Vagina (tissue), 2 donors: ENCODE measurements around the gene BRCA1. TPM values are rescaled to one million over a fixed set of nuclear protein-coding genes. Genes with fewer than 3 reads are reported as not detected.
"Not testable (repeated sequence)": the region's sequence is repeated elsewhere in the genome, so short reads cannot be mapped to it uniquely, and the experiment has no call there.

Source experiments
- DNase-seq, 2 donors: peaks; one replicate each; pipeline ENCODE4 v3.0.0-alpha.2; 2017; ENCODE audit errors: extremely low spot score in 2 of 2
- H3K27ac ChIP-seq: fragments of 200-600 bp; sonication (generic); one replicate; pipeline ENCODE4 v1.5.1; 2019
- H3K27me3 ChIP-seq: fragments of 200-600 bp; sonication (generic); one replicate; pipeline ENCODE4 v1.5.1; 2019
- H3K36me3 ChIP-seq, 2 donors: fragments of 200-600 bp; sonication (generic); one replicate each; pipeline ENCODE4 v1.5.1; 2017 to 2019
- H3K4me1 ChIP-seq: fragments of 200-600 bp; sonication (generic); one replicate; pipeline ENCODE4 v1.5.1; 2019
- H3K4me3 ChIP-seq, 2 donors: fragments of 200-600 bp; sonication (generic); 1 replicate in 1 of 2; 2 replicates in 1 of 2; pipeline ENCODE4 v1.5.1; 2016 to 2019
- H3K9me3 ChIP-seq: fragments of 200-600 bp; sonication (generic); one replicate; pipeline ENCODE4 v1.5.1; 2019
- POLR2A ChIP-seq, 2 donors: fragments of 450-650 bp; IDR thresholded peaks; one replicate each; pipeline ENCODE4 v1.6.1; 2017; ENCODE audit warnings: antibody characterized with exemption in 2 of 2, mild to moderate bottlenecking in 2 of 2, moderate library complexity in 2 of 2
- POLR2AphosphoS5 ChIP-seq, 2 donors: sonication (generic); formaldehyde crosslinking; IDR thresholded peaks; one replicate each; pipeline ENCODE4 v1.9.0; 2017; ENCODE audit warnings: antibody characterized with exemption in 2 of 2, mild to moderate bottlenecking in 2 of 2, low read depth in 1 of 2; ENCODE audit not compliant: insufficient read depth in 1 of 2
- intact Hi-C: fragments of 100-400 bp; cut with DNase I; formaldehyde crosslinking; loops from one replicate; pipeline ENCODE4 v1.15.1; 2023
- total RNA-seq: library from RNA; depleted of rRNA; stranded (reverse); fragments of >200 nt; gene quantifications from one replicate; pipeline ENCODE4 v1.2.3, GENCODE V29; 2016
- TF ChIP-seq, protein P1 (sequence below), 3 experiments: fragments of 450-650 bp in 2 of 3; fragments of 200-600 bp in 1 of 3; sonication (generic) in 1 of 3; IDR thresholded peaks; one replicate each; pipeline ENCODE4 v1.5.1; 2017 to 2019; ENCODE audit warnings: antibody characterized with exemption in 3 of 3, mild to moderate bottlenecking in 2 of 3, moderate library complexity in 2 of 3

The BRCA1 gene
- total RNA-seq, 1 donor from 2014 or later: 6.6 TPM

DNA sequence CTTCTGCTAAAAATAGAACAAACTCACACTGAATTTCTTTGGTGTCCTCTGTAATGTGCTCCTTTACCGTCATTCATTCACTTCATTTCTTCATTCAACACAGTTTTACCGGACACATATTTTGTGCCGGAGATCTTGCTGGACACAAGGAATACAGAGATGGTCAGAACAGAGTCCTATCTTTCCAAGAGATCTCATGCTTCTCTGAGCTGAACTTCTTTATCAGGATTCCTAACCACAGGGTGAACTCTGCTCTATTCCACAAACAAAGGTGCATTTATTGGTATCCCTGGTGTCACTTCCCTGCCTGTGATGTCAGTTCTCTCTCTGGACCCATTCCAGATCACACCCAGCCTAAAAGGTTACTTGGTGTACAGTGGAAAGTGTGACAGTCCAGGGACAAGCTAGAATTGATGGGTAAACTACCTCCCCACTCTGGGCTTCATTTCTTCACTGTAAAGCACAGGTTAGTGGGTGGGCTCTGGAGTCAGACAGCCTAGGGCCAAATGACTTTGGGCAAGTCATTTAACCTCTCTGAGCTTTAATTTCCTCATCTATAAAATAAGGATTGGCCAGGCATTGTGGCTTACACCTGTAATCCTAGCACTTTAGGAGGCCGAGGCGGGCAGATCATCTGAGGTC, 114.4 kb downstream of the BRCA1 start:
- no peak for TF ChIP-seq POLR2A (IDR thresholded peaks at IDR 0.05)
- intact Hi-C loops: no loop called here
- Histone ChIP-seq H3K9me3 (no peaks in the 10 kb centered on the region), H3K36me3 (peaks cover 0 to 16% of the 10 kb centered on the region in 2 donors), H3K27me3 (no peaks in the 10 kb centered on the region), H3K27ac (no peak overlapping the region), H3K4me1 (peaks cover 82% of the 10 kb centered on the region), H3K4me3 (no peak overlapping the region)
- no peak for DNase-seq

DNA sequence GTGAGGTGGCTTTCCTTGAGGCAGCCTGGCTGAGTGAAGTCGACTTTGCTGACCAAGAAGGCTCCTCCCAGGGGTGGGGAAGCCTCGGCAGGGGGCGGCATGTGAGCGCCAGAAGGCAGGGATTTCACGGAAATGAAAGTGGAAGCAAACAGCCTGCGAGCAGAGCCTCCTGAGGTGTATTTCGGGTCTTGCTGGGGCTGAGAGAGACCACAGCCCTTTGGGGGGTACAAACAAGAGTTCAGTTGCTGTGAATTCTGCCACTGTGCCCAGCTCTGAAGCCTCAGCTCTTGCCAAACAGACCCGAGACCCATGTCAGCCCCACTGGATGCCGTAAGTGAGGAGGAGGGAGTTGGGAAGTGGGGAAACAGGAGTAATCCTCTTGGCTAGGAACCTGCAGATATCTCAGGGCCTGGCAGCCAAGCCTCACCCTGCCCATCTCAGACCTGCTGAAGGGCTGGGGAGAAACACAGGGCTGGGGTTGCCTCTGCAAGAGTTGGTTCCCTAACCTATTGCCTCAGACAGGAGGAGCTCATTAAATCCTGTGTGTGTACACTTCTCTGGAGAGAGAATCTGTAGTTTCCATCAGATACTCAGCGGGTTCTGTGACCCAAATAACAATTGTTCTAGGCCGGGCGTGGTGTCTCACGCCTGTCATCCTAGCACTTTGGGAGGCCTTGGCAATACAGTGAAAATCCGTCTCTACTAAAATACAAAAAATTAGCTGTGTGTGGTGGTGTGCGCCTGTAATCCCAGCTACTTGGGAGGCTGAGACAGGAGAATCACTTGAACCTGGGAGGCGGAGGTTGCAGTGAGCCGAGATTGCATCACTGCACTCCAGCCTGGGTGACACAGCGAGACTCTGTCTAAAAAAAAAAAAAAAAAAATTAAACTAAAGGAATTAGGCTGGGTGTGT, 118.3 kb downstream of the BRCA1 start, which contains the start of gene IFI35:
Gene IFI35 (plus strand): TSS at position 146 of the 913 bp plus-strand sequence. CDS start 164 bp downstream, at position 310.
- Histone ChIP-seq H3K9me3 (no peaks in the 10 kb centered on the region), H3K4me3 (peak within 1 kb of the TSS; percentile 64 to 78), H3K36me3 (peaks cover 0 to 22% of the 10 kb centered on the region in 2 donors), H3K27me3 (no peaks in the 10 kb centered on the region), H3K4me1 (peaks cover 50% of the 10 kb centered on the region), H3K27ac (peak within 1 kb of the TSS; percentile 88)
- DNase-seq: peak in 1 of 2 donors; percentile 94
- TF ChIP-seq, protein P1, sequence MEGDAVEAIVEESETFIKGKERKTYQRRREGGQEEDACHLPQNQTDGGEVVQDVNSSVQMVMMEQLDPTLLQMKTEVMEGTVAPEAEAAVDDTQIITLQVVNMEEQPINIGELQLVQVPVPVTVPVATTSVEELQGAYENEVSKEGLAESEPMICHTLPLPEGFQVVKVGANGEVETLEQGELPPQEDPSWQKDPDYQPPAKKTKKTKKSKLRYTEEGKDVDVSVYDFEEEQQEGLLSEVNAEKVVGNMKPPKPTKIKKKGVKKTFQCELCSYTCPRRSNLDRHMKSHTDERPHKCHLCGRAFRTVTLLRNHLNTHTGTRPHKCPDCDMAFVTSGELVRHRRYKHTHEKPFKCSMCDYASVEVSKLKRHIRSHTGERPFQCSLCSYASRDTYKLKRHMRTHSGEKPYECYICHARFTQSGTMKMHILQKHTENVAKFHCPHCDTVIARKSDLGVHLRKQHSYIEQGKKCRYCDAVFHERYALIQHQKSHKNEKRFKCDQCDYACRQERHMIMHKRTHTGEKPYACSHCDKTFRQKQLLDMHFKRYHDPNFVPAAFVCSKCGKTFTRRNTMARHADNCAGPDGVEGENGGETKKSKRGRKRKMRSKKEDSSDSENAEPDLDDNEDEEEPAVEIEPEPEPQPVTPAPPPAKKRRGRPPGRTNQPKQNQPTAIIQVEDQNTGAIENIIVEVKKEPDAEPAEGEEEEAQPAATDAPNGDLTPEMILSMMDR (IDR thresholded peaks at IDR 0.05): peak; percentile 21 to 85 (median 36)
- TF ChIP-seq POLR2AphosphoS5 (IDR thresholded peaks at IDR 0.05; ENCODE audit: insufficient read depth in 1 of 2, low read depth in 1 of 2) (peak; percentile 77 to 84), POLR2A (IDR thresholded peaks at IDR 0.05) (peak in 1 of 2 donors; percentile 34)
- intact Hi-C loops: no loop called here

DNA sequence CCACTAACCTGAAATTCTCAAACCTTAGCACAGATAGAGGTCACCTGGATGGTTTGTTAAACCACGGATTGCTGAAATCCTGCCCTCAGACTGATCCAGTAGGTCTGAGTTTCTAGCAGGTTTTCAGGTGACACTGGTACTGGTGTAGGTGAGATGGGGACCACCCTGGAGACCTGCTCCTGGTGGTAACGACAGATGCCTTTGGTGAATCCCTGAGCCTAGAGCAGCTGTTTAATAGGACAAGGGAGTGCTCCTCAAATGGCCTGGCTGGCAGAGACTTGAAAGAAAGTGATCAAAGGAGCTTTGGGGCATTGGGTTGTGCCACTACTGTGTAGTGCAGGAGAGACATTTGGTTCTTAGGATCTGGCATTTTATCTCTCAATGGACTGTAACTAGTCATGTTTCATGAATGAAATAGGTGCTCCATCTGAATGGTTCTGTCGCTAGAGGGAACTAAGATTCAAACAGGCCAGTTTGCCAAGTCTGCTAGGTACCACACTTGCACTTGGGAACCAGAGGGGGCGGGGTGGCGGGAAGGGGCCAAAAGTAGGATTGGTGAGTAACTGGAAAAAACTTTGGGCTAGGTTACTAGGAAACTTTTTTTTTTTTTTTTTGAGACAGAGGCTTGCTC, 121.5 kb downstream of the BRCA1 start:
- peaks cover 40% of the 10 kb centered on the region for H3K4me1 ChIP-seq

DNA sequence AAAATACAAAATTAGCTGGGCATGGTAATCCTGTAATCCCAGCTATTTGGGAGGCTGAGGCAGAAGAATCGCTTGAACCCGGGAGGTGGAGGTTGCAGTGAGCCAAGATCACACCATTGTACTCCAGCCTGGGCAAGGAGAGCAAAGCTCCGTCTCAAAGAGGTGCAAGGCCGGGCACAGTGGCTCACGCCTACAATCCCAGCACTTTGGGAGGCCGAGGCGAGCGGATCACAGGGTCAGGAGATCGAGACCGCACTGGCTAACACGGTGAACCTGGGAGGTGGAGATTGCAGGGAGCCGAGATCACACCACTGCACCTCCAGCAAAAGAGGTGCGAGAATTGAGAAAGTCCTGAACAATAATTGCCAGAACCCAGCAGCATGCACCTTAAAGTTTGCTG, 124.3 kb downstream of the BRCA1 start:
- H3K4me3 ChIP-seq, H3K27ac ChIP-seq, H3K27me3 ChIP-seq, intact Hi-C loops, H3K9me3 ChIP-seq, DNase-seq: not testable (repeated sequence)
- peaks cover 25% of the 10 kb centered on the region for H3K4me1 ChIP-seq
- H3K36me3 ChIP-seq: peaks cover 0 to 37% of the 10 kb centered on the region in 2 donors

More for the DNA sequence above, 121.5 kb downstream of the BRCA1 start:
- intact Hi-C loops: no loop called here
- no peak for DNase-seq
- Histone ChIP-seq H3K4me3 (no peak overlapping the region), H3K27me3 (no peaks in the 10 kb centered on the region), H3K27ac (no peak overlapping the region), H3K9me3 (no peaks in the 10 kb centered on the region), H3K36me3 (peaks cover 0 to 37% of the 10 kb centered on the region in 2 donors)
- TF ChIP-seq, protein P1 (IDR thresholded peaks at IDR 0.05): no peak
- TF ChIP-seq POLR2A (IDR thresholded peaks at IDR 0.05) (no peak), POLR2AphosphoS5 (IDR thresholded peaks at IDR 0.05; ENCODE audit: insufficient read depth in 1 of 2, low read depth in 1 of 2) (no peak)

DNA sequence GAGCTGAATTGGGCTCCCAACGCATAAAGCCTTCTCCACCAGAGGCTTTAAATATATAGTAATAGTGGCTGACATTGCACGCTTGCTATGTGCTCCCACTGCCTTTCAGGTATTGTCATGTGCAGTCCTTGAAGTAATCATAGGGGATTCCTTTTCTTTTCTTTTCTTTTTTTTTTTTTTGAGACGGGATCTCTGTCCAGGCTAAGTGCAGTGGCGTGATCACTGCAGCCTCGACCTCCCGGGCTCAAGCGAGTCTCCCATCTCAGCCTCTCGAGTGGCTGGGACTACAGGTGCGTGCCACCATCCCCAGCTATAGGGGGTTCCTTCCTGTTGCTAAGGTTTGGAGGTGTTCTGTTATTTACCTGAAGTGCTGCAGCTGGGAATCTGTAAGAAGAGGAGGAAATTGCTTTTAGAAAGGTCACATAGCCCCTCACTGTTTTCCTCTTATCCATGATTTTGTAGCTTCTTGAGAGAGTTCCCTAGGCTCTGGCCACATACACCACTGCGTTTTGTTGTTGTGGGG, 126.1 kb downstream of the BRCA1 start:
- Histone ChIP-seq H3K27ac (peak overlapping the region; percentile 83), H3K36me3 (peaks cover 0 to 30% of the 10 kb centered on the region in 2 donors), H3K4me1 (peaks cover 24% of the 10 kb centered on the region), H3K9me3 (no peaks in the 10 kb centered on the region), H3K27me3 (no peaks in the 10 kb centered on the region), H3K4me3 (peak overlapping the region; percentile 76 to 86)
- DNase-seq: no peak
- TF ChIP-seq, protein P1 (IDR thresholded peaks at IDR 0.05): no peak
- TF ChIP-seq POLR2AphosphoS5 (IDR thresholded peaks at IDR 0.05; ENCODE audit: insufficient read depth in 1 of 2, low read depth in 1 of 2) (no peak), POLR2A (IDR thresholded peaks at IDR 0.05) (no peak)
- intact Hi-C loops: no loop called here
